ENCODE results near the gene NKAIN2.
"Not testable (repeated sequence)": the region's sequence is repeated elsewhere in the genome, so short reads cannot be mapped to it uniquely, and the experiment has no call there.

The NKAIN2 gene

GRCh38 chr6:124303971-124304370 is 500.3 kb downstream of the NKAIN2 start:
- Histone ChIP-seq H3K36me3 (no peaks in the 10 kb centered on the region), H3K27ac (no peak overlapping the region), H3K9ac (no peak overlapping the region), H3K4me3 (no peak overlapping the region), H3K9me3 (replicated peaks in 1 of 11) (peaks cover 0 to 14% (median 5%) of the 10 kb centered on the region in 11 experiments; a peak in 8 of 22 replicates), H4K20me1 (no peaks in the 10 kb centered on the region), H3K4me1 (no peaks in the 10 kb centered on the region), H3K4me2 (no peak overlapping the region), H3K27me3 (no peaks in the 10 kb centered on the region)
- TF ChIP-seq Cebpa-rat (IDR thresholded peaks at IDR 0.05): no peak

- Histone ChIP-seq H3K9me3 (replicated peaks in 1 of 11) (no peaks in the 10 kb centered on the region), H3K27ac (no peak overlapping the region), H3K36me3 (no peaks in the 10 kb centered on the region), H4K20me1 (no peaks in the 10 kb centered on the region), H3K4me1 (no peaks in the 10 kb centered on the region), H3K4me3 (no peak overlapping the region), H3K4me2 (no peak overlapping the region), H3K9ac (no peak overlapping the region), H3K27me3 (no peaks in the 10 kb centered on the region)
- no peak for TF ChIP-seq Cebpa-rat (IDR thresholded peaks at IDR 0.05)
Measured at GRCh38 chr6:124310139-124310538, 506.5 kb downstream of the NKAIN2 start.

- Histone ChIP-seq H3K4me1 (no peaks in the 10 kb centered on the region), H3K4me3 (no peak overlapping the region), H3K36me3 (no peaks in the 10 kb centered on the region), H3K27me3 (no peaks in the 10 kb centered on the region), H3K9me3 (replicated peaks in 1 of 11) (no peaks in the 10 kb centered on the region), H3K4me2 (no peak overlapping the region), H4K20me1 (no peaks in the 10 kb centered on the region), H3K9ac (no peak overlapping the region), H3K27ac (no peak overlapping the region)
- TF ChIP-seq Cebpa-rat (IDR thresholded peaks at IDR 0.05): no peak
Measured at GRCh38 chr6:124319410-124319809, 515.7 kb downstream of the NKAIN2 start.

GRCh38 chr6:124324237-124324636 is 520.6 kb downstream of the NKAIN2 start:
- Histone ChIP-seq H3K27me3 (no peaks in the 10 kb centered on the region), H4K20me1 (no peaks in the 10 kb centered on the region)

GRCh38 chr6:124330197-124330596 is 526.5 kb downstream of the NKAIN2 start:
- no peak for TF ChIP-seq Cebpa-rat (IDR thresholded peaks at IDR 0.05)
- H3K4me2 ChIP-seq: no peak overlapping the region

More at GRCh38 chr6:124324237-124324636, 520.6 kb downstream of the NKAIN2 start:
- H3K9ac ChIP-seq: no peak overlapping the region
- no peaks in the 10 kb centered on the region for H3K36me3 ChIP-seq
- no peak overlapping the region for H3K4me2 ChIP-seq
- no peak overlapping the region for H3K27ac ChIP-seq
- H3K4me3 ChIP-seq: no peak overlapping the region
- no peaks in the 10 kb centered on the region for H3K9me3 ChIP-seq (replicated peaks in 1 of 11)
- TF ChIP-seq Cebpa-rat (IDR thresholded peaks at IDR 0.05): no peak
- H3K4me1 ChIP-seq: no peaks in the 10 kb centered on the region

GRCh38 chr6:124334359-124334758 is 530.7 kb downstream of the NKAIN2 start:
- Histone ChIP-seq H3K36me3 (no peaks in the 10 kb centered on the region), H3K27me3 (no peaks in the 10 kb centered on the region), H3K4me2 (no peak overlapping the region), H3K27ac (no peak overlapping the region), H3K4me1 (no peaks in the 10 kb centered on the region), H3K9ac (no peak overlapping the region), H3K4me3 (no peak overlapping the region), H4K20me1 (no peaks in the 10 kb centered on the region), H3K9me3 (replicated peaks in 1 of 11) (no peaks in the 10 kb centered on the region)
- TF ChIP-seq Cebpa-rat (IDR thresholded peaks at IDR 0.05): no peak

More at GRCh38 chr6:124330197-124330596, 526.5 kb downstream of the NKAIN2 start:
- Histone ChIP-seq H3K4me1 (no peaks in the 10 kb centered on the region), H3K9me3 (replicated peaks in 1 of 11) (no peaks in the 10 kb centered on the region), H3K36me3 (no peaks in the 10 kb centered on the region), H3K27ac (no peak overlapping the region), H3K9ac (no peak overlapping the region), H3K4me3 (no peak overlapping the region), H4K20me1 (no peaks in the 10 kb centered on the region), H3K27me3 (no peaks in the 10 kb centered on the region)

- no peaks in the 10 kb centered on the region for H3K9me3 ChIP-seq (replicated peaks in 1 of 11)
- H3K36me3 ChIP-seq: no peaks in the 10 kb centered on the region
- no peak overlapping the region for H3K9ac ChIP-seq
- TF ChIP-seq Cebpa-rat (IDR thresholded peaks at IDR 0.05): no peak
- H3K4me3 ChIP-seq: no peak overlapping the region
- H3K4me1 ChIP-seq: no peaks in the 10 kb centered on the region
- H3K27me3 ChIP-seq: no peaks in the 10 kb centered on the region
- no peak overlapping the region for H3K4me2 ChIP-seq
- H4K20me1 ChIP-seq: no peaks in the 10 kb centered on the region
- no peak overlapping the region for H3K27ac ChIP-seq
Measured at GRCh38 chr6:124339610-124340334, 536.1 kb downstream of the NKAIN2 start.

GRCh38 chr6:124348339-124348738 is 544.7 kb downstream of the NKAIN2 start:
- H3K27ac ChIP-seq; H3K27me3 ChIP-seq; H3K9ac ChIP-seq; H4K20me1 ChIP-seq; H3K9me3 ChIP-seq (replicated peaks in 1 of 11); H3K4me3 ChIP-seq; H3K36me3 ChIP-seq; H3K4me1 ChIP-seq; H3K4me2 ChIP-seq: not testable (repeated sequence)

GRCh38 chr6:124355146-124355545 is 551.5 kb downstream of the NKAIN2 start:
- Histone ChIP-seq H3K27ac (no peak overlapping the region), H4K20me1 (no peaks in the 10 kb centered on the region), H3K9ac (no peak overlapping the region), H3K9me3 (replicated peaks in 1 of 11) (no peaks in the 10 kb centered on the region), H3K4me2 (no peak overlapping the region), H3K36me3 (no peaks in the 10 kb centered on the region), H3K4me3 (no peak overlapping the region), H3K27me3 (no peaks in the 10 kb centered on the region), H3K4me1 (no peaks in the 10 kb centered on the region)
- no peak for TF ChIP-seq Cebpa-rat (IDR thresholded peaks at IDR 0.05)

- H3K36me3 ChIP-seq: no peaks in the 10 kb centered on the region
- H3K27me3 ChIP-seq: no peaks in the 10 kb centered on the region
- no peaks in the 10 kb centered on the region for H3K4me1 ChIP-seq
- H3K9me3 ChIP-seq (replicated peaks in 1 of 11): no peaks in the 10 kb centered on the region
- H3K27ac ChIP-seq: no peak overlapping the region
- no peak overlapping the region for H3K9ac ChIP-seq
- H4K20me1 ChIP-seq: no peaks in the 10 kb centered on the region
- TF ChIP-seq Cebpa-rat (IDR thresholded peaks at IDR 0.05): no peak
- no peak overlapping the region for H3K4me2 ChIP-seq
- no peak overlapping the region for H3K4me3 ChIP-seq
Measured at GRCh38 chr6:124356276-124356810, 552.7 kb downstream of the NKAIN2 start.
